GM23338 (cell line): ENCODE data around the gene TIMM10B. TPM values are rescaled to one million over a fixed set of nuclear protein-coding genes. Genes with fewer than 3 reads are reported as not detected.

Experiments used
- ATAC-seq: fragments of 200-7000 bp; cut with Tn5 transposase; 3 replicates; pipeline ENCODE4 v1.9.1; 2020
- DNase-seq: peaks from one replicate; pipeline ENCODE4 v3.0.0-alpha.2; 2015; ENCODE audit warnings: low spot score
- H2AFZ ChIP-seq: fragments of 200-600 bp; sonication (generic); 2 replicates; pipeline ENCODE4 v1.8.0; 2016; ENCODE audit warnings: antibody characterized with exemption, mild to moderate bottlenecking, moderate library complexity
- H3F3A ChIP-seq: fragments of 200-600 bp; sonication (generic); replicated peaks from 2 replicates; pipeline ENCODE4 v1.8.0; 2017; ENCODE audit warnings: antibody characterized with exemption, mixed run types, low read depth
- H3K27ac ChIP-seq: fragments of 200-600 bp; sonication (generic); 2 replicates; pipeline ENCODE4 v1.6.1; 2016; ENCODE audit warnings: low read depth
- H3K27me3 ChIP-seq: fragments of 200-600 bp; sonication (generic); 2 replicates; pipeline ENCODE4 v1.8.0; 2016; ENCODE audit warnings: mild to moderate bottlenecking, mixed run types, moderate library complexity; ENCODE audit not compliant: insufficient read depth
- H3K36me3 ChIP-seq: fragments of 200-600 bp; sonication (generic); 2 replicates; pipeline ENCODE4 v1.8.0; 2016; ENCODE audit warnings: mild to moderate bottlenecking; ENCODE audit not compliant: insufficient read depth
- H3K4me1 ChIP-seq: fragments of 200-600 bp; sonication (generic); 2 replicates; pipeline ENCODE4 v1.8.0; 2016; ENCODE audit warnings: mild to moderate bottlenecking, moderate library complexity; ENCODE audit not compliant: insufficient read depth
- H3K4me2 ChIP-seq: fragments of 200-600 bp; sonication (generic); 2 replicates; pipeline ENCODE4 v1.7.1; 2017; ENCODE audit warnings: mixed run types
- H3K4me3 ChIP-seq: fragments of 200-600 bp; sonication (generic); 2 replicates; pipeline ENCODE4 v1.6.1; 2016; ENCODE audit warnings: mixed run types
- H3K79me2 ChIP-seq: fragments of 200-600 bp; sonication (generic); replicated peaks from 2 replicates; pipeline ENCODE4 v1.8.0; 2017; ENCODE audit warnings: mild to moderate bottlenecking; ENCODE audit not compliant: insufficient read depth
- H3K9me2 ChIP-seq: fragments of 200-600 bp; sonication (generic); 2 replicates; pipeline ENCODE4 v1.8.0; 2017; ENCODE audit not compliant: insufficient read depth
- H4K20me1 ChIP-seq: fragments of 200-600 bp; sonication (generic); replicated peaks from 2 replicates; pipeline ENCODE4 v1.8.0; 2017; ENCODE audit warnings: mild to moderate bottlenecking; ENCODE audit not compliant: insufficient read depth
- H3K27ac Mint-ChIP-seq: 2 replicates; pipeline ENCODE4 v1.8.0; 2020; ENCODE audit warnings: inconsistent platforms, mild to moderate bottlenecking, moderate library complexity, mixed read lengths
- H3K27me3 Mint-ChIP-seq: 3 replicates; pipeline ENCODE4 v1.8.0; 2022; ENCODE audit warnings: low read depth, mild to moderate bottlenecking, moderate library complexity, mixed read lengths, inconsistent platforms; ENCODE audit not compliant: insufficient read depth, poor library complexity
- H3K36me3 Mint-ChIP-seq: 3 replicates; pipeline ENCODE4 v1.8.0; 2021; ENCODE audit warnings: low read depth, mild to moderate bottlenecking, inconsistent platforms, moderate library complexity, mixed read lengths
- H3K4me1 Mint-ChIP-seq: 3 replicates; pipeline ENCODE4 v1.8.0; 2020; ENCODE audit warnings: mild to moderate bottlenecking, inconsistent platforms, mixed read lengths
- H3K4me3 Mint-ChIP-seq: 3 replicates; pipeline ENCODE4 v1.8.0; 2021; ENCODE audit warnings: moderate library complexity, mild to moderate bottlenecking, inconsistent platforms, mixed read lengths
- H3K9me3 Mint-ChIP-seq: 3 replicates; pipeline ENCODE4 v1.8.0; 2020; ENCODE audit warnings: moderate library complexity, mild to moderate bottlenecking, inconsistent platforms, mixed read lengths
- CTCF ChIP-seq, 2 experiments: fragments of 200-600 bp in 1 of 2; sonication (generic) in 1 of 2; conservative IDR thresholded peaks; 2 replicates each; pipeline versions ENCODE4 v1.5.1 to v1.6.1; 2016 to 2017; ENCODE audit warnings: antibody characterized with exemption in 2 of 2, low read depth in 2 of 2, mild to moderate bottlenecking in 2 of 2, moderate library complexity in 1 of 2
- ETS1 ChIP-seq: IDR thresholded peaks from 2 replicates; pipeline ENCODE4 v1.6.1; 2016; ENCODE audit warnings: antibody characterized with exemption
- EZH2 ChIP-seq: fragments of 200-600 bp; sonication (generic); IDR thresholded peaks from one replicate; pipeline ENCODE4 v1.8.0; 2017; ENCODE audit warnings: antibody characterized with exemption, mild to moderate bottlenecking, low read depth; ENCODE audit not compliant: unreplicated experiment
- EZH2phosphoT487 ChIP-seq: fragments of 200-600 bp; sonication (generic); IDR thresholded peaks from one replicate; pipeline ENCODE4 v1.8.1; 2018; ENCODE audit warnings: antibody characterized with exemption; ENCODE audit not compliant: unreplicated experiment
- NANOG ChIP-seq: IDR thresholded peaks from 2 replicates; pipeline ENCODE4 v1.6.1; 2016; ENCODE audit warnings: antibody characterized with exemption, borderline replicate concordance
- POLR2AphosphoS5 ChIP-seq: IDR thresholded peaks from 2 replicates; pipeline ENCODE4 v1.6.1; 2016; ENCODE audit warnings: antibody characterized with exemption, low read depth
- REST ChIP-seq: IDR thresholded peaks from one replicate; pipeline ENCODE4 v1.6.1; 2018; ENCODE audit warnings: antibody characterized with exemption; ENCODE audit not compliant: unreplicated experiment
- ZNF114 ChIP-seq: fragments of 250-450 bp; sonication (Bioruptor Pico); IDR thresholded peaks from 2 replicates; pipeline ENCODE4 v1.5.0; 2020; ENCODE audit warnings: mild to moderate bottlenecking, moderate library complexity
- ZNF331 ChIP-seq: fragments of 250-450 bp; sonication (Bioruptor Pico); IDR thresholded peaks from 2 replicates; pipeline ENCODE4 v1.5.0; 2020; ENCODE audit warnings: low read depth, mild to moderate bottlenecking, moderate library complexity
- ZNF462 ChIP-seq: fragments of 250-450 bp; sonication (Bioruptor Pico); IDR thresholded peaks from 2 replicates; pipeline ENCODE4 v1.5.0; 2020; ENCODE audit warnings: mild to moderate bottlenecking, moderate library complexity
- polyA plus RNA-seq: library from polyadenylated mRNA; unstranded; fragments of >200 nt; fragmentation: Nextera tagmentation; extraction: Ambion mirVana; gene quantifications from 2 replicates; pipeline ENCODE4 v1.2.1, GENCODE V29; 2016
- total RNA-seq: library from RNA; depleted of rRNA; stranded (reverse); fragments of >200 nt; shearing (Covaris generic); gene quantifications from 2 replicates; pipeline ENCODE4 v1.2.3, GENCODE V29; 2014

The TIMM10B gene
- total and polyA plus RNA-seq, 2 experiments from 2014 or later: 30.8 to 54.2 TPM

GRCh38 chr11:6448574-6448973 lies 32.7 kb upstream of the TIMM10B start:
- no peaks in the 10 kb centered on the region for H3K27me3 ChIP-seq
- no peaks in the 10 kb centered on the region for H3K79me2 ChIP-seq
- H2AFZ ChIP-seq: no peak overlapping the region
- H3K4me2 ChIP-seq: no peak overlapping the region
- H3K36me3 ChIP-seq: 0 out of 2 replicates have a peak, but pooled peaks cover 3% of the 10 kb centered on the region
- no peak for TF ChIP-seq ZNF331 (CRISPR knock-in tag)
- H3K27ac ChIP-seq: no peak overlapping the region
- DNase-seq (no peak), ATAC-seq (no peak)
- Mint-ChIP-seq H3K4me1 (no peaks in the 10 kb centered on the region), H3K36me3 (no peaks in the 10 kb centered on the region), H3K4me3 (no peak overlapping the region), H3K27me3 (no peaks in the 10 kb centered on the region), H3K9me3 (no peaks in the 10 kb centered on the region), H3K27ac (no peak overlapping the region)
- H3K9me2 ChIP-seq: no peaks in the 10 kb centered on the region
- no peaks in the 10 kb centered on the region for H3F3A ChIP-seq
- no peaks in the 10 kb centered on the region for H3K4me1 ChIP-seq
- H4K20me1 ChIP-seq: no peaks in the 10 kb centered on the region
- no peak overlapping the region for H3K4me3 ChIP-seq

GRCh38 chr11:6452219-6452618 lies 29.1 kb upstream of the TIMM10B start:
- 0 out of 2 replicates have a peak, but pooled peaks cover 3% of the 10 kb centered on the region for H3K36me3 ChIP-seq
- no peaks in the 10 kb centered on the region for H3K27me3 Mint-ChIP-seq
- no peak for TF ChIP-seq REST
- TF ChIP-seq ZNF114 (CRISPR knock-in tag): no peak
- TF ChIP-seq NANOG: no peak
- no peak for TF ChIP-seq POLR2AphosphoS5
- no peak for TF ChIP-seq ZNF331 (CRISPR knock-in tag)
- TF ChIP-seq CTCF (conservative IDR thresholded peaks at IDR 0.05; ENCODE audit: low read depth in 2 of 2): no peak
- TF ChIP-seq ETS1: no peak
- no peak for TF ChIP-seq ZNF462 (CRISPR knock-in tag)
- TF ChIP-seq EZH2: no peak
- TF ChIP-seq EZH2phosphoT487: no peak

More at GRCh38 chr11:6452219-6452618, 29.1 kb upstream of the TIMM10B start:
- no peak overlapping the region for H3K4me3 Mint-ChIP-seq
- no peak overlapping the region for H3K27ac Mint-ChIP-seq
- Histone ChIP-seq H3K27ac (no peak overlapping the region), H3K4me2 (no peak overlapping the region), H3K9me2 (no peaks in the 10 kb centered on the region), H3K27me3 (no peaks in the 10 kb centered on the region), H3K4me1 (no peaks in the 10 kb centered on the region), H3K4me3 (no peak overlapping the region), H2AFZ (no peak overlapping the region), H3K79me2 (no peaks in the 10 kb centered on the region), H3F3A (no peaks in the 10 kb centered on the region), H4K20me1 (no peaks in the 10 kb centered on the region)
- DNase-seq (no peak), ATAC-seq (no peak)
- H3K4me1 Mint-ChIP-seq: no peaks in the 10 kb centered on the region
- no peaks in the 10 kb centered on the region for H3K9me3 Mint-ChIP-seq
- H3K36me3 Mint-ChIP-seq: no peaks in the 10 kb centered on the region
